Panc1 (cell line): ENCODE data around the gene THRB. TPM values are rescaled to one million over a fixed set of nuclear protein-coding genes. Genes with fewer than 3 reads are reported as not detected.

Source experiments
- ATAC-seq: fragments of 200-7000 bp; cut with Tn5 transposase; 2 replicates; pipeline ENCODE4 v1.9.1; 2020; ENCODE audit warnings: mild to moderate bottlenecking, moderate library complexity
- BruUV-seq: library from RNA; stranded (reverse); fragments of 400-500 nt; replicated peaks from 2 replicates; lab custom pipeline; 2021; lab: Mats Ljungman, UMichigan
- CTCF ChIA-PET: fragments of 300-600 bp; sonication (Branson Sonifier 250); formaldehyde crosslinking; loops from one replicate; lab custom pipeline; 2022; ENCODE audit warnings: antibody characterized with exemption; lab: Charles Lee
- POLR2A ChIA-PET: fragments of 300-600 bp; sonication (Branson Sonifier 250); formaldehyde crosslinking; loops from one replicate; lab custom pipeline; 2022; ENCODE audit warnings: antibody characterized with exemption; lab: Charles Lee
- DNase-seq: peaks from one replicate; pipeline ENCODE4 v3.0.0-alpha.2; 2010; ENCODE audit warnings: low read depth, low spot score
- H3K27ac ChIP-seq: 2 replicates; pipeline ENCODE4 v1.5.1; 2011; ENCODE audit warnings: mild to moderate bottlenecking, low read length, inconsistent platforms
- H3K27me3 ChIP-seq: fragments of 200-500 bp; sonication (Bioruptor generic); 2 replicates; pipeline ENCODE4 v1.6.0; 2014; ENCODE audit warnings: low read length, inconsistent platforms; ENCODE audit not compliant: control insufficient read depth, insufficient read depth
- H3K36me3 ChIP-seq: fragments of 200-500 bp; sonication (Bioruptor generic); 2 replicates; pipeline ENCODE4 v1.5.1; 2014; ENCODE audit warnings: inconsistent platforms, mild to moderate bottlenecking, low read length, moderate library complexity; ENCODE audit not compliant: control insufficient read depth, insufficient read depth
- H3K4me1 ChIP-seq: 2 replicates; pipeline ENCODE4 v1.5.1; 2011; ENCODE audit warnings: inconsistent platforms, mild to moderate bottlenecking, low read length, moderate library complexity; ENCODE audit not compliant: control insufficient read depth, insufficient read depth
- H3K4me3 ChIP-seq, 2 experiments: 2 replicates each; pipeline ENCODE4 v1.5.1; 2011 to 2012; ENCODE audit warnings: low read depth in 2 of 2, low read length in 2 of 2, mild to moderate bottlenecking in 2 of 2, inconsistent platforms in 1 of 2, moderate library complexity in 1 of 2
- H3K9me3 ChIP-seq: fragments of 200-500 bp; sonication (Bioruptor generic); 2 replicates; pipeline ENCODE4 v1.5.1; 2014; ENCODE audit warnings: low read depth, mild to moderate bottlenecking, inconsistent platforms, low read length, moderate library complexity; ENCODE audit not compliant: control insufficient read depth, insufficient read depth
- POLR2AphosphoS5 ChIP-seq: IDR thresholded peaks from 2 replicates; pipeline ENCODE4 v1.6.1; 2012; ENCODE audit warnings: mild to moderate bottlenecking, low read depth, low read length, moderate library complexity
- REST ChIP-seq, 2 experiments: IDR thresholded peaks; 2 replicates each; pipeline ENCODE4 v1.6.1; 2011 to 2012; ENCODE audit warnings: low read depth in 2 of 2, control low read depth in 1 of 2, low read length in 1 of 2, mild to moderate bottlenecking in 1 of 2, moderate library complexity in 1 of 2; ENCODE audit not compliant: insufficient read depth in 1 of 2
- SIN3A ChIP-seq: IDR thresholded peaks from 2 replicates; pipeline ENCODE4 v1.6.1; 2012; ENCODE audit warnings: low read depth, mild to moderate bottlenecking, low read length, moderate library complexity, borderline replicate concordance; ENCODE audit not compliant: insufficient read depth
- TCF7L2 ChIP-seq: IDR thresholded peaks from 2 replicates; pipeline ENCODE4 v1.6.1; 2011; ENCODE audit warnings: mild to moderate bottlenecking, low read depth, low read length, inconsistent platforms
- in situ Hi-C: cut with HindIII; loops from 2 replicates; pipeline ENCODE4 v1.10.0; 2016; ENCODE audit warnings: low sequenced_read_pairs, low pct_unique_long_range_greater_than_20kb
- intact Hi-C: fragments of 100-400 bp; cut with micrococcal nuclease; formaldehyde crosslinking; loops from one replicate; pipeline ENCODE4 v1.10.0; 2022; ENCODE audit not compliant: unreplicated experiment
- total RNA-seq: library from RNA; stranded (reverse); gene quantifications from one replicate; pipeline ENCODE4 v1.2.1, GENCODE V29; 2021; ENCODE audit not compliant: unreplicated experiment
- TF ChIP-seq, protein P1 (sequence below): fragments of 450-650 bp; IDR thresholded peaks from 2 replicates; pipeline ENCODE4 v1.5.1; 2017; ENCODE audit warnings: mild to moderate bottlenecking

THRB gene
- total RNA-seq, 1 experiment from 2014 or later = 3.9 TPM

DNA sequence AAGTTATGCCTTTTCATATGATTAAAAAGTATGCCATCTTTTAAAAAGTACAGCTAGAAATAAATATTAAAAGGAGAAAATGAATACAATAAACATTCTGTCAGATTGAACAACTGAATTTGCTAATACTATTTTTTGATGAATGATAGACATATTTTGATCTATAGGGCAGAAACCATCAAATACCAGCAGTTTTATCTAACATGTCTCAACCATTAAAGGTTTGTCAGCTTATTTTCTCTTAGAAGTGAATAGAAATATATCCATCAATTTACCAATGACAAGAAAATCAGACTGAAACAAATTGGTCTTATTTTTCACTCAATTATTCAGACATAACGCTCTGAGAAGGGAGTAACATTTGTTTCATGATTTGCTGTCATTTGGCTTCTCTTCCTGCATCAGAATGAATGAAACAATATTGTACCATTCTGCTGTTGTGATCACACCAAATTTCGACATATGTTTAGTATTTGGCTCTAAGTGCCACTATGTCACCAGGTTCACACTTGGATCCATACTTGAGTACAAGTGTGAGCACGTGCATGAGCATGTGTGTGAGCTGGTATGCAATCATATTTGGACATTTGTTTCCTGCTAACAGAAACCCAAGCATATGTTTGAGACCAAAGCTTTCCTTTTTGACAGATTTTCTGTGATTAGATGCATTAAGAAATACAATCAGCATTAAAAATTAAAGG is 86.5 kb downstream of the THRB start:
- Histone ChIP-seq H3K27ac (no peak overlapping the region), H3K4me3 (no peak overlapping the region), H3K9me3 (no peaks in the 10 kb centered on the region), H3K27me3 (no peaks in the 10 kb centered on the region), H3K36me3 (no peaks in the 10 kb centered on the region), H3K4me1 (no peaks in the 10 kb centered on the region; the same call in 1 of the 2 replicates)
- ChIA-PET CTCF (no interaction called here), POLR2A (no interaction called here)
- TF ChIP-seq REST (IDR thresholded peaks at IDR 0.05; ENCODE audit: insufficient read depth in 1 of 2, low read depth in 2 of 2, low read length in 1 of 2) (no peak), SIN3A (no peak), POLR2AphosphoS5 (no peak), TCF7L2 (no peak)
- TF ChIP-seq, protein P1, sequence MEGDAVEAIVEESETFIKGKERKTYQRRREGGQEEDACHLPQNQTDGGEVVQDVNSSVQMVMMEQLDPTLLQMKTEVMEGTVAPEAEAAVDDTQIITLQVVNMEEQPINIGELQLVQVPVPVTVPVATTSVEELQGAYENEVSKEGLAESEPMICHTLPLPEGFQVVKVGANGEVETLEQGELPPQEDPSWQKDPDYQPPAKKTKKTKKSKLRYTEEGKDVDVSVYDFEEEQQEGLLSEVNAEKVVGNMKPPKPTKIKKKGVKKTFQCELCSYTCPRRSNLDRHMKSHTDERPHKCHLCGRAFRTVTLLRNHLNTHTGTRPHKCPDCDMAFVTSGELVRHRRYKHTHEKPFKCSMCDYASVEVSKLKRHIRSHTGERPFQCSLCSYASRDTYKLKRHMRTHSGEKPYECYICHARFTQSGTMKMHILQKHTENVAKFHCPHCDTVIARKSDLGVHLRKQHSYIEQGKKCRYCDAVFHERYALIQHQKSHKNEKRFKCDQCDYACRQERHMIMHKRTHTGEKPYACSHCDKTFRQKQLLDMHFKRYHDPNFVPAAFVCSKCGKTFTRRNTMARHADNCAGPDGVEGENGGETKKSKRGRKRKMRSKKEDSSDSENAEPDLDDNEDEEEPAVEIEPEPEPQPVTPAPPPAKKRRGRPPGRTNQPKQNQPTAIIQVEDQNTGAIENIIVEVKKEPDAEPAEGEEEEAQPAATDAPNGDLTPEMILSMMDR = no peak
- no peak for DNase-seq
- no peak for ATAC-seq
- intact Hi-C loops = no loop called here
- no TSS peak for BruUV-seq
- in situ Hi-C loops = no loop called here

GRCh38 chr3:24406900-24407299 is 87.8 kb downstream of the THRB start:
- CTCF ChIA-PET = no interaction called here
- intact Hi-C loops (no loop called here), in situ Hi-C loops (no loop called here)
- TF ChIP-seq TCF7L2 = no peak
- TF ChIP-seq POLR2AphosphoS5 = no peak
- TF ChIP-seq REST (IDR thresholded peaks at IDR 0.05; ENCODE audit: insufficient read depth in 1 of 2, low read depth in 2 of 2, low read length in 1 of 2) = no peak
- TF ChIP-seq, protein P1 = no peak
- no peak for TF ChIP-seq SIN3A
- no TSS peak for BruUV-seq
- ATAC-seq (no peak), DNase-seq (no peak)
- H3K36me3 ChIP-seq = no peaks in the 10 kb centered on the region
- no peak overlapping the region for H3K27ac ChIP-seq
- no peak overlapping the region for H3K4me3 ChIP-seq
- POLR2A ChIA-PET = no interaction called here
- no peaks in the 10 kb centered on the region for H3K9me3 ChIP-seq
- no peaks in the 10 kb centered on the region; the same call in 1 of the 2 replicates for H3K4me1 ChIP-seq
- H3K27me3 ChIP-seq = no peaks in the 10 kb centered on the region
